ENCODE data around the gene PDYN.
"Not testable (repeated sequence)": the region's sequence is repeated elsewhere in the genome, so short reads cannot be mapped to it uniquely, and the experiment has no call there.

PDYN gene

DNA sequence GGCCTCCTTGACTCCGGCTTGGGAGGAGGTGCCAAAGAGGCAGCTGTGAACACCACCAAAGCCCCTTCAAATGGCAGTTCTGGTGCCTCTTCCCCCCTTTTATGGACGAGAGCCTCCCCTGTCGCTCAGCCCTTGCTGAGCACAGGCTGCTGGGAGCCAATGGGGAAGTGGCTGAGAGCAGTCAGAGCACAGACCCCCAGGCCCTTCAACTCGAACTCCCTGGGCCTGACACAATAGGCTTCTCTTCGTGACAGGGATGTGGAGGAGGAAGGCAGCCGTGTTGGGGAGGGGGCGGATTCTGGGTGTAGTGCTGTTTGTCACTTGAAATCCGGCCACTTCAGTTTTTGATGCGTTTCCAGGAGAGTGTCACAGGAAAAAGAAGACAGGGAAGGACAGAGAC is at the start of gene PDYN:
Gene PDYN (minus strand): TSS at position 73 of the 400 bp plus-strand sequence. CDS start 10,974 bp downstream, outside the sequence.
- no peak for DNase-seq (ENCODE audit: low spot score)
- Mint-ChIP-seq H3K27ac (no peak within 1 kb of the TSS), H3K4me3 (no peak within 1 kb of the TSS), H3K4me1 (ENCODE audit: low read depth) (no peaks in the 10 kb centered on the region), H3K9me3 (no peaks in the 10 kb centered on the region), H3K27me3 (ENCODE audit: low read depth) (peaks cover 26% of the 10 kb centered on the region), H3K36me3 (ENCODE audit: low read depth) (no peaks in the 10 kb centered on the region)

GRCh38 chr20:2042400-2042799 is 48.5 kb upstream of the PDYN start:
- Mint-ChIP-seq H3K9me3 (no peaks in the 10 kb centered on the region), H3K27ac (no peak overlapping the region), H3K4me3 (no peak overlapping the region), H3K36me3 (ENCODE audit: low read depth) (no peaks in the 10 kb centered on the region), H3K4me1 (ENCODE audit: low read depth) (no peaks in the 10 kb centered on the region), H3K27me3 (ENCODE audit: low read depth) (peaks cover 5% of the 10 kb centered on the region)
- no peak for DNase-seq (ENCODE audit: low spot score)

DNA sequence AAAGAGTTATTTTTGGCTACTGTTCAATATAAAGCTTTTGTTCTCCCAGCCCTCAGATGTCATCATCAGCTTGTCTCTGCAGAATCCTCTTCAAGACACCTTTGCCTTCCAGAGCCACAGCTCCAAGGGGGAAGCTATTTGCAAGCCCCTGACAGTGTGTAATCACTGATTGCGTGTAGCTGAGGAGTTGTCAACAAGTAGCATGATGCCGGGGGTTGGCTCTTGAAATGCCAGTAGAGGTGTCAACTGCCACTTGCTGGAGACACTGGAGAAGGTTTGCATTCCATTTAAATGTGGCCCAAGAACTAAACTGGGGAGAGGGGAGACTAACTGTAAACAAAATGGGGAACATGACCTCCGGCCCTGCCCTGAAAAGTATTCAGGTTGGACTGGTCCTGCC is 44.3 kb upstream of the PDYN start:
- Mint-ChIP-seq H3K4me1 (ENCODE audit: low read depth) (no peaks in the 10 kb centered on the region), H3K27ac (no peak overlapping the region), H3K9me3 (no peaks in the 10 kb centered on the region), H3K4me3 (no peak overlapping the region), H3K27me3 (ENCODE audit: low read depth) (peaks cover 7% of the 10 kb centered on the region), H3K36me3 (ENCODE audit: low read depth) (no peaks in the 10 kb centered on the region)
- DNase-seq (ENCODE audit: low spot score) = no peak

GRCh38 chr20:2037296-2037914 is 43.5 kb upstream of the PDYN start:
- Mint-ChIP-seq H3K9me3 (no peaks in the 10 kb centered on the region), H3K4me3 (no peak overlapping the region), H3K27me3 (ENCODE audit: low read depth) (peaks cover 7% of the 10 kb centered on the region), H3K4me1 (ENCODE audit: low read depth) (no peaks in the 10 kb centered on the region), H3K36me3 (ENCODE audit: low read depth) (no peaks in the 10 kb centered on the region), H3K27ac (no peak overlapping the region)
- no peak for DNase-seq (ENCODE audit: low spot score)

GRCh38 chr20:2036357-2036756 is 42.5 kb upstream of the PDYN start:
- not testable (repeated sequence) for DNase-seq (ENCODE audit: low spot score); H3K4me1 Mint-ChIP-seq (ENCODE audit: low read depth); H3K36me3 Mint-ChIP-seq (ENCODE audit: low read depth); H3K27me3 Mint-ChIP-seq (ENCODE audit: low read depth); H3K9me3 Mint-ChIP-seq; H3K27ac Mint-ChIP-seq; H3K4me3 Mint-ChIP-seq

GRCh38 chr20:2032168-2032567 is 38.3 kb upstream of the PDYN start:
- DNase-seq (ENCODE audit: low spot score) = no peak
- no peak overlapping the region for H3K4me3 Mint-ChIP-seq
- peaks cover 6% of the 10 kb centered on the region for H3K27me3 Mint-ChIP-seq (ENCODE audit: low read depth)
- H3K27ac Mint-ChIP-seq = no peak overlapping the region
- H3K9me3 Mint-ChIP-seq = no peaks in the 10 kb centered on the region
- no peaks in the 10 kb centered on the region for H3K4me1 Mint-ChIP-seq (ENCODE audit: low read depth)
- no peaks in the 10 kb centered on the region for H3K36me3 Mint-ChIP-seq (ENCODE audit: low read depth)

DNA sequence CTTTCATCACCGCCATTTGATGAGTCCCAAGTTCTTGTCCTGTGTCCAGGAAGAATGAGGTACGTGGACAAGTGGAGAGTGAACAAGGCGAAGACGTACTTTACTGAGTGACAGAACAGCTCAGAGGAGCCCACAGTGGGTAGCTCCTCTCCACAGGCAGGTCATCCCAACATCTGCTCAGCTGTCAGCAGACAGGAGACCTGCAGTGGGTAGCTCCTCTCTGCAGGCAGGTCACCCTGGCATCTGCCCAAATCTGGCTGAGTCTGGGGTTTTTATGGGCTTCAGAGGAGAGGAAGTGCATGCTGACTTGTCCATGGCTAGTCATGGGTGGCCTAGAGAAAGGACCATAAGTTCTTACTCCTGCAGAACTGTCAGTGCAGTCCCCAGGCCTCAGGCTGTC is 32.7 kb upstream of the PDYN start:
- Mint-ChIP-seq H3K4me3 (no peak overlapping the region), H3K4me1 (ENCODE audit: low read depth) (no peaks in the 10 kb centered on the region), H3K9me3 (no peaks in the 10 kb centered on the region), H3K27ac (no peak overlapping the region), H3K27me3 (ENCODE audit: low read depth) (peaks cover 6% of the 10 kb centered on the region), H3K36me3 (ENCODE audit: low read depth) (no peaks in the 10 kb centered on the region)
- DNase-seq (ENCODE audit: low spot score) = no peak

DNA sequence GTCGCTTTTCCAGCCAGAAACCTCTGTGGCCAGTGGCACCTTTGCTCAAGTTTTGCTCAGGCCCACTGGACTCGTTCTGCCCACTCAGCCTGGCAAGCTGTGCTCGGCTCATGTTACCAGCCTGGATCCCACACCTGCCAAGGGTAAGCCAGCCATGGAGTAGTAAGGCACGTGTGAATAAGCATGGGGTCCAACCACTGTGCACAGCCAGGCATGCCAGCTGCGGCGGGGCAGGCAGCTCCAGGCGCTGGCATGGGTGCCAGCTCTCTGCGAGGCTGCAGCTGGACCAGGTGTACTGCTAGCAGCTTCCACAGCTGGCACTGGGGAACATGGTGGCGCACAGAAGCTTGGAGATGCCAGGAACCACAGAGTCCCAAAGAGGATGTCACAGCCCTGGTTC is 32.1 kb upstream of the PDYN start:
- Mint-ChIP-seq H3K27ac (no peak overlapping the region), H3K27me3 (ENCODE audit: low read depth) (peaks cover 6% of the 10 kb centered on the region), H3K4me1 (ENCODE audit: low read depth) (no peaks in the 10 kb centered on the region), H3K36me3 (ENCODE audit: low read depth) (no peaks in the 10 kb centered on the region), H3K4me3 (no peak overlapping the region), H3K9me3 (no peaks in the 10 kb centered on the region)
- no peak for DNase-seq (ENCODE audit: low spot score)

- no peak for DNase-seq (ENCODE audit: low spot score)
- Mint-ChIP-seq H3K27ac (no peak overlapping the region), H3K36me3 (ENCODE audit: low read depth) (no peaks in the 10 kb centered on the region), H3K9me3 (no peaks in the 10 kb centered on the region), H3K27me3 (ENCODE audit: low read depth) (peaks cover 5% of the 10 kb centered on the region), H3K4me3 (no peak overlapping the region), H3K4me1 (ENCODE audit: low read depth) (no peaks in the 10 kb centered on the region)
Measured at GRCh38 chr20:2023151-2023550, 29.3 kb upstream of the PDYN start.

DNA sequence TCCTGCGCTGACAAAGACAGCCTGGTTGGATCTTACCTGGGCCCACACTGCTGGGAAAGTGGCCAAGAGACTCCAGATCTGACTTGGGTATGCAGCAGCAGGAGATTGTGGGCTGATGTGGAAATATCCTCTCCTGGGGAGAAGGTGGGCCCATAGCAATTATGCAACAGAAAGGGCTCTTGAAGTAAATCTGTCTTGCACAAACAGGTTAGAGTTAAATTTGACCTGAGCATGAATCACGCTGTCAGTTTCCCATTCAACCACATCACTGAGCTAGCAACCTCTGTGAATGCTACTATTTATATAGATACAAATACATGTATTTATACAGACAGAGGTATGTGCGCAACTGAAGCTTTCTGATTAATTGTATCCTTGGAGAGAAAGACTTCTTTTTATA is 28.3 kb upstream of the PDYN start:
- Mint-ChIP-seq H3K4me3 (no peak overlapping the region), H3K36me3 (ENCODE audit: low read depth) (no peaks in the 10 kb centered on the region), H3K27me3 (ENCODE audit: low read depth) (peaks cover 8% of the 10 kb centered on the region), H3K27ac (no peak overlapping the region), H3K4me1 (ENCODE audit: low read depth) (no peaks in the 10 kb centered on the region), H3K9me3 (no peaks in the 10 kb centered on the region)
- DNase-seq (ENCODE audit: low spot score) = no peak

GRCh38 chr20:2010533-2010932 is 16.7 kb upstream of the PDYN start:
- Mint-ChIP-seq H3K27ac (no peak overlapping the region), H3K36me3 (ENCODE audit: low read depth) (no peaks in the 10 kb centered on the region), H3K4me3 (no peak overlapping the region), H3K9me3 (no peaks in the 10 kb centered on the region), H3K4me1 (ENCODE audit: low read depth) (no peaks in the 10 kb centered on the region), H3K27me3 (ENCODE audit: low read depth) (peaks cover 3% of the 10 kb centered on the region)
- no peak for DNase-seq (ENCODE audit: low spot score)

GRCh38 chr20:2006452-2007361 is 12.8 kb upstream of the PDYN start:
- Mint-ChIP-seq H3K36me3 (ENCODE audit: low read depth) (no peaks in the 10 kb centered on the region), H3K27ac (no peak overlapping the region), H3K9me3 (no peaks in the 10 kb centered on the region), H3K4me3 (no peak overlapping the region), H3K4me1 (ENCODE audit: low read depth) (no peaks in the 10 kb centered on the region), H3K27me3 (ENCODE audit: low read depth) (peaks cover 3% of the 10 kb centered on the region)
- peak; percentile 25 for DNase-seq (ENCODE audit: low spot score)

GRCh38 chr20:2005831-2006426 is 12.1 kb upstream of the PDYN start:
- Mint-ChIP-seq H3K27ac (no peak overlapping the region), H3K4me1 (ENCODE audit: low read depth) (no peaks in the 10 kb centered on the region), H3K27me3 (ENCODE audit: low read depth) (peaks cover 3% of the 10 kb centered on the region), H3K9me3 (no peaks in the 10 kb centered on the region), H3K36me3 (ENCODE audit: low read depth) (no peaks in the 10 kb centered on the region), H3K4me3 (no peak overlapping the region)
- peak; percentile 39 for DNase-seq (ENCODE audit: low spot score)

GRCh38 chr20:2005359-2005758 is 11.5 kb upstream of the PDYN start:
- H3K4me1 Mint-ChIP-seq (ENCODE audit: low read depth) = no peaks in the 10 kb centered on the region
- no peak overlapping the region for H3K4me3 Mint-ChIP-seq
- H3K27ac Mint-ChIP-seq = no peak overlapping the region
- no peaks in the 10 kb centered on the region for H3K9me3 Mint-ChIP-seq
- DNase-seq (ENCODE audit: low spot score) = peak; percentile 14
- peaks cover 3% of the 10 kb centered on the region for H3K27me3 Mint-ChIP-seq (ENCODE audit: low read depth)
- H3K36me3 Mint-ChIP-seq (ENCODE audit: low read depth) = no peaks in the 10 kb centered on the region
